H1 (cell line): ENCODE data around the gene PRELID1. TPM values are rescaled to one million over a fixed set of nuclear protein-coding genes. Genes with fewer than 3 reads are reported as not detected.
A peak's percentile ranks its signal among the peaks of the same experiment; 100 is the strongest.

ENCODE experiments used
- ASH2L ChIP-seq: fragments of 200-600, 300-600 bp; sonication (generic); IDR thresholded peaks from one replicate; pipeline ENCODE4 v1.7.1; 2017; ENCODE audit warnings: low read length
- CBX5 ChIP-seq: fragments of 300-800, 300-1000 bp; sonication (generic); IDR thresholded peaks from 2 replicates; pipeline ENCODE4 v1.7.1; 2016; ENCODE audit warnings: antibody characterized with exemption, low read length, low read depth
- HDAC6 ChIP-seq: IDR thresholded peaks from one replicate; pipeline ENCODE4 v1.7.1; 2012; ENCODE audit warnings: low read depth, mild to moderate bottlenecking, inconsistent platforms, low read length, moderate library complexity
- JUND ChIP-seq: IDR thresholded peaks from 2 replicates; pipeline ENCODE4 v1.6.1; 2011; ENCODE audit warnings: mild to moderate bottlenecking, improper control_type of control experiment, low read length
- KDM4A ChIP-seq: IDR thresholded peaks from one replicate; pipeline ENCODE4 v1.7.1; 2012; ENCODE audit warnings: low read depth, mild to moderate bottlenecking, moderate library complexity, low read length, inconsistent platforms; ENCODE audit not compliant: severe bottlenecking
- MAX ChIP-seq: IDR thresholded peaks from 2 replicates; pipeline ENCODE4 v1.6.1; 2012; ENCODE audit warnings: inconsistent platforms
- NANOG ChIP-seq: IDR thresholded peaks from 2 replicates; pipeline ENCODE4 v1.6.1; 2011; ENCODE audit warnings: low read length, low read depth, mild to moderate bottlenecking, inconsistent platforms; ENCODE audit not compliant: insufficient read depth, poor library complexity, severe bottlenecking
- PHF8 ChIP-seq: fragments of 200-600 bp; sonication (generic); conservative IDR thresholded peaks from 2 replicates; pipeline ENCODE4 v1.7.1; 2012; ENCODE audit warnings: low read depth, mild to moderate bottlenecking, inconsistent platforms, low read length, moderate library complexity
- POLR2A ChIP-seq, 2 experiments: IDR thresholded peaks; 1 replicate in 1 of 2; 2 replicates in 1 of 2; pipeline ENCODE4 v1.6.1; 2011; ENCODE audit warnings: low read depth in 2 of 2, low read length in 2 of 2, mild to moderate bottlenecking in 2 of 2; ENCODE audit errors: control extremely low read depth in 1 of 2
- RFX5 ChIP-seq: IDR thresholded peaks from 2 replicates; pipeline ENCODE4 v1.6.1; 2011; ENCODE audit warnings: low read depth, low read length, improper control_type of control experiment, borderline replicate concordance
- SP4 ChIP-seq: IDR thresholded peaks from 2 replicates; pipeline ENCODE4 v1.6.1; 2012; ENCODE audit warnings: low read length, inconsistent platforms
- TBP ChIP-seq: IDR thresholded peaks from 2 replicates; pipeline ENCODE4 v1.6.1; 2011; ENCODE audit warnings: low read depth, low read length, improper control_type of control experiment
- USF2 ChIP-seq: IDR thresholded peaks from 2 replicates; pipeline ENCODE4 v1.6.1; 2011; ENCODE audit warnings: low read length, improper control_type of control experiment
- polyA plus RNA-seq, 7 experiments: library from polyadenylated mRNA; depleted of rRNA in 3 of 7; stranded (reverse) in 5 of 7; unstranded in 2 of 7; fragments of >200 nt in 5 of 7; fragments of 200-250 nt in 2 of 7; gene quantifications; 1 replicate in 5 of 7; 2 replicates in 1 of 7; 4 replicates in 1 of 7; pipeline versions ENCODE4 v1.2.1 to v1.2.3, GENCODE V29; 2011 to 2013; ENCODE audit warnings: missing spikeins in 2 of 7, mixed read lengths in 2 of 7
- total RNA-seq: library from RNA; stranded (reverse); fragmentation: NEBNext Ultra II Directional; extraction: Animal tissue kit (Norgen Biotek cat#: 25700); gene quantifications from 2 replicates; pipeline ENCODE4 v1.2.1, GENCODE V29; 2021
- TF ChIP-seq, protein P1 (sequence below), 3 experiments: IDR thresholded peaks; 1 replicate in 2 of 3; 2 replicates in 1 of 3; pipeline versions ENCODE4 v1.5.1 to v1.6.1; 2011; ENCODE audit warnings: low read length in 3 of 3, mild to moderate bottlenecking in 3 of 3, inconsistent platforms in 2 of 3, low read depth in 1 of 3, moderate library complexity in 1 of 3; ENCODE audit not compliant: insufficient read depth in 1 of 3; ENCODE audit errors: control extremely low read depth in 1 of 3

The PRELID1 gene
- total and polyA plus RNA-seq, 2 of the 8 experiments (the other 6 are each of a cell fraction or from before 2014, with no cell fraction given), result 272 to 428 TPM

DNA sequence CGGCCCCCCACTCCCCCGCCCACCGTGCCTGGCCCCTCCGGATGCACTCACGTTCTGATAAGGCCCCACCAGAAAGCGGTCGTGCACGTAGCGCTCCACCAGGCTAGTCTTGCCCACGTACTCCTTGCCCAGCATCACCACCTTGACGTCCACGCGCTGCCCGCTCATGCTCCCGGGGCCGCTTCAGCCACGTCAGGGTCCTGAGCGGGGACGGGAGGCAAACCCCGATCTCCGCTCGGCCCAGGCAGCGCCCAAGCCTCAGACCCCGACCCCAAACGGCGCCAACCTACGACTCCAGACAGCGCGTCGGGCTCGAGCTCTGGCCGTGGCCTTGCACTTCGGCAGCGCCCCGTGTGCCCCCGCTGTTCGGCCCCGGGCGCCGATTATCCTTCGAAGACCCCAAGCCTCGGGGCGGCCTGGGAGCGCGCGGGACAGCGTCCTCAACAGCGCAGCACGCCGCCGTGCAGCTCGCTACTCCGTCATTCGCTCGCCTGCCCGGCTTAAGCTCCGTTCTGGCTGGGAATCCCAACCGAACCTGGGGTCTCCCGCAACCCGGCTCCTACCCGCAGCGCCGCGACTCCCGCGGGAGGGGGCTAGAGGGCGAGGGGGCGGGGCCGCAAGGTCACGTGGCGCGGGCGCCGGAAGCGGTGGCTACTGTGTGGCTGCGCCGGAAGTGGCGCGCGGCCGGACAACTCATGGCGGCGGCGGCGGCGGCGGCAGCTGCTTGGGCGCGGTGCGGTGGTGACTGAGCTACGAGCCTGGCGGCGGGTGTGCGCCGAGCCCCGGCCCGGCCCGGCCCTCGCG is at the start of gene PRELID1, which contains the start of gene RAB24 (continued):
- peak; percentile 72 for TF ChIP-seq ASH2L
- TF ChIP-seq RFX5, result no peak
- TF ChIP-seq SP4, result no peak
- peak; percentile 72 for TF ChIP-seq KDM4A
- peak; percentile 56; the same call in 1 of the 2 replicates for TF ChIP-seq TBP
- TF ChIP-seq PHF8, result peak; percentile 57; the same call in 1 of the 2 replicates
- TF ChIP-seq JUND, result peak; percentile 27; the same call in 1 of the 2 replicates
- TF ChIP-seq, protein P1, sequence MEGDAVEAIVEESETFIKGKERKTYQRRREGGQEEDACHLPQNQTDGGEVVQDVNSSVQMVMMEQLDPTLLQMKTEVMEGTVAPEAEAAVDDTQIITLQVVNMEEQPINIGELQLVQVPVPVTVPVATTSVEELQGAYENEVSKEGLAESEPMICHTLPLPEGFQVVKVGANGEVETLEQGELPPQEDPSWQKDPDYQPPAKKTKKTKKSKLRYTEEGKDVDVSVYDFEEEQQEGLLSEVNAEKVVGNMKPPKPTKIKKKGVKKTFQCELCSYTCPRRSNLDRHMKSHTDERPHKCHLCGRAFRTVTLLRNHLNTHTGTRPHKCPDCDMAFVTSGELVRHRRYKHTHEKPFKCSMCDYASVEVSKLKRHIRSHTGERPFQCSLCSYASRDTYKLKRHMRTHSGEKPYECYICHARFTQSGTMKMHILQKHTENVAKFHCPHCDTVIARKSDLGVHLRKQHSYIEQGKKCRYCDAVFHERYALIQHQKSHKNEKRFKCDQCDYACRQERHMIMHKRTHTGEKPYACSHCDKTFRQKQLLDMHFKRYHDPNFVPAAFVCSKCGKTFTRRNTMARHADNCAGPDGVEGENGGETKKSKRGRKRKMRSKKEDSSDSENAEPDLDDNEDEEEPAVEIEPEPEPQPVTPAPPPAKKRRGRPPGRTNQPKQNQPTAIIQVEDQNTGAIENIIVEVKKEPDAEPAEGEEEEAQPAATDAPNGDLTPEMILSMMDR (IDR thresholded peaks at IDR 0.05; ENCODE audit: control extremely low read depth in 1 of 3, insufficient read depth in 1 of 3, low read depth in 1 of 3, low read length in 3 of 3), result peak in 2 of 3 experiments; percentile 1 to 16; a peak in 1 of 4 replicates
- TF ChIP-seq NANOG, result peak; percentile 7
- no peak for TF ChIP-seq CBX5
- TF ChIP-seq HDAC6, result no peak
- peak; percentile 94 for TF ChIP-seq USF2
- TF ChIP-seq POLR2A (IDR thresholded peaks at IDR 0.05; ENCODE audit: control extremely low read depth in 1 of 2, low read depth in 2 of 2, low read length in 2 of 2), result peak in 1 of 2 experiments; percentile 50; a peak in 1 of 3 replicates
- peak; percentile 68 for TF ChIP-seq MAX
